ENCODE measurements around the gene HM13. TPM values are rescaled to one million over a fixed set of nuclear protein-coding genes. Genes with fewer than 3 reads are reported as not detected.
A peak's percentile ranks its signal among the peaks of the same experiment; 100 is the strongest.
"Not testable (repeated sequence)": the region's sequence is repeated elsewhere in the genome, so short reads cannot be mapped to it uniquely, and the experiment has no call there.

The HM13 gene
- total RNA-seq, 2 experiments from 2014 or later = 151 to 152 TPM

GRCh38 chr20:31539636-31540035 is 25.4 kb downstream of the HM13 start:
- not testable (repeated sequence) for H3K9me3 Mint-ChIP-seq (ENCODE audit: low read depth); H3K4me3 Mint-ChIP-seq; ATAC-seq; H3K27ac Mint-ChIP-seq; H3K27me3 Mint-ChIP-seq; DNase-seq
- peaks cover 59% of the 10 kb centered on the region for H3K4me1 Mint-ChIP-seq
- peaks cover 44% of the 10 kb centered on the region for H3K36me3 Mint-ChIP-seq
- CTCF ChIA-PET = interaction anchor here (1.0 to 2.9 kb wide), 4 partner anchors 20 to 73 kb away, joined by 3 to 15 read pairs (median 7); no protein-coding TSS in a partner anchor

GRCh38 chr20:31540406-31540805 is 26.2 kb downstream of the HM13 start:
- peaks cover 62% of the 10 kb centered on the region for H3K4me1 Mint-ChIP-seq

GRCh38 chr20:31542201-31542842 is 28.1 kb downstream of the HM13 start:
- DNase-seq (peak; percentile 62), ATAC-seq (peak; percentile 22)
- Mint-ChIP-seq H3K9me3 (ENCODE audit: low read depth) (no peaks in the 10 kb centered on the region), H3K36me3 (peaks cover 37% of the 10 kb centered on the region), H3K4me3 (no peak overlapping the region), H3K4me1 (peaks cover 56% of the 10 kb centered on the region), H3K27me3 (no peaks in the 10 kb centered on the region), H3K27ac (peak overlapping the region; percentile 86)
- CTCF ChIA-PET = interaction anchor here (0.6 to 3.5 kb wide), 7 partner anchors 18 to 82 kb away, joined by 4 to 26 read pairs (median 6); partner anchors contain the start of gene HM13

More at GRCh38 chr20:31540406-31540805, 26.2 kb downstream of the HM13 start:
- no peaks in the 10 kb centered on the region for H3K9me3 Mint-ChIP-seq (ENCODE audit: low read depth)
- H3K27me3 Mint-ChIP-seq = no peaks in the 10 kb centered on the region
- ATAC-seq (no peak), DNase-seq (no peak)
- H3K4me3 Mint-ChIP-seq = no peak overlapping the region
- H3K36me3 Mint-ChIP-seq = peaks cover 43% of the 10 kb centered on the region
- CTCF ChIA-PET = interaction anchor here (1.1 to 3.5 kb wide), 6 partner anchors 20 to 72 kb away, joined by 3 to 26 read pairs (median 8); no protein-coding TSS in a partner anchor
- no peak overlapping the region for H3K27ac Mint-ChIP-seq

- ATAC-seq (no peak), DNase-seq (no peak)
- no peaks in the 10 kb centered on the region for H3K9me3 Mint-ChIP-seq (ENCODE audit: low read depth)
- peaks cover 51% of the 10 kb centered on the region for H3K4me1 Mint-ChIP-seq
- no peaks in the 10 kb centered on the region for H3K27me3 Mint-ChIP-seq
- H3K4me3 Mint-ChIP-seq = no peak overlapping the region
- H3K36me3 Mint-ChIP-seq = peaks cover 40% of the 10 kb centered on the region
- CTCF ChIA-PET = interaction anchor here (2.4 to 3.5 kb wide), 2 partner anchors 17 to 70 kb away, joined by 22 to 26 read pairs; no protein-coding TSS in a partner anchor
- peak overlapping the region; percentile 86 for H3K27ac Mint-ChIP-seq
Observed at GRCh38 chr20:31542963-31543362, 28.7 kb downstream of the HM13 start.

GRCh38 chr20:31543966-31544598 is 29.8 kb downstream of the HM13 start:
- DNase-seq (no peak), ATAC-seq (no peak)
- Mint-ChIP-seq H3K36me3 (peaks cover 40% of the 10 kb centered on the region), H3K4me3 (no peak overlapping the region), H3K4me1 (peaks cover 51% of the 10 kb centered on the region), H3K27ac (peak overlapping the region; percentile 10), H3K9me3 (ENCODE audit: low read depth) (no peaks in the 10 kb centered on the region), H3K27me3 (no peaks in the 10 kb centered on the region)
- CTCF ChIA-PET = interaction anchor here (1.0 to 2.0 kb wide), 3 partner anchors 19 to 69 kb away, joined by 3 to 8 read pairs (median 4); no protein-coding TSS in a partner anchor

GRCh38 chr20:31544600-31544999 is 30.4 kb downstream of the HM13 start:
- H3K27me3 Mint-ChIP-seq = no peaks in the 10 kb centered on the region
- peaks cover 42% of the 10 kb centered on the region for H3K36me3 Mint-ChIP-seq

GRCh38 chr20:31545621-31546040 is 31.4 kb downstream of the HM13 start:
- not testable (repeated sequence) for H3K9me3 Mint-ChIP-seq (ENCODE audit: low read depth); H3K4me3 Mint-ChIP-seq; H3K27me3 Mint-ChIP-seq; ATAC-seq; DNase-seq
- Mint-ChIP-seq H3K4me1 (peaks cover 47% of the 10 kb centered on the region), H3K36me3 (peaks cover 47% of the 10 kb centered on the region), H3K27ac (peak overlapping the region; percentile 60)
- CTCF ChIA-PET = interaction anchor here (1.9 to 2.0 kb wide), 2 partner anchors 17 to 67 kb away, joined by 4 to 8 read pairs; no protein-coding TSS in a partner anchor

More at GRCh38 chr20:31544600-31544999, 30.4 kb downstream of the HM13 start:
- Mint-ChIP-seq H3K4me1 (peaks cover 52% of the 10 kb centered on the region), H3K9me3 (ENCODE audit: low read depth) (no peaks in the 10 kb centered on the region), H3K27ac (peak overlapping the region; percentile 10), H3K4me3 (no peak overlapping the region)
- ATAC-seq (no peak), DNase-seq (no peak)
- CTCF ChIA-PET = interaction anchor here (1.0 to 2.0 kb wide), 3 partner anchors 18 to 68 kb away, joined by 3 to 8 read pairs (median 4); no protein-coding TSS in a partner anchor

GRCh38 chr20:31547017-31547675 is 32.9 kb downstream of the HM13 start:
- CTCF ChIA-PET = interaction anchor here (0.8 to 3.9 kb wide), 7 partner anchors 13 to 86 kb away, joined by 3 to 25 read pairs (median 4); no protein-coding TSS in a partner anchor
- Mint-ChIP-seq H3K27me3 (no peaks in the 10 kb centered on the region), H3K27ac (peak overlapping the region; percentile 95), H3K4me1 (peaks cover 36% of the 10 kb centered on the region), H3K9me3 (ENCODE audit: low read depth) (no peaks in the 10 kb centered on the region), H3K4me3 (peak overlapping the region; percentile 85), H3K36me3 (peaks cover 52% of the 10 kb centered on the region)
- ATAC-seq (peak; percentile 86), DNase-seq (peak; percentile 89)

GRCh38 chr20:31547720-31548298 is 33.6 kb downstream of the HM13 start:
- no peaks in the 10 kb centered on the region for H3K9me3 Mint-ChIP-seq (ENCODE audit: low read depth)
- no peak for DNase-seq
- ATAC-seq = no peak
- H3K27me3 Mint-ChIP-seq = no peaks in the 10 kb centered on the region
- H3K36me3 Mint-ChIP-seq = peaks cover 52% of the 10 kb centered on the region
- H3K27ac Mint-ChIP-seq = peak overlapping the region; percentile 95
- H3K4me3 Mint-ChIP-seq = peak overlapping the region; percentile 85
- CTCF ChIA-PET = interaction anchor here (0.6 to 3.9 kb wide), 6 partner anchors 11 to 65 kb away, joined by 3 to 25 read pairs (median 6); no protein-coding TSS in a partner anchor
- H3K4me1 Mint-ChIP-seq = peaks cover 29% of the 10 kb centered on the region

- CTCF ChIA-PET = interaction anchor here (1.5 to 3.9 kb wide), 3 partner anchors 12 to 64 kb away, joined by 7 to 25 read pairs (median 10); no protein-coding TSS in a partner anchor
- H3K27me3 Mint-ChIP-seq = no peaks in the 10 kb centered on the region
- no peaks in the 10 kb centered on the region for H3K9me3 Mint-ChIP-seq (ENCODE audit: low read depth)
- H3K36me3 Mint-ChIP-seq = peaks cover 53% of the 10 kb centered on the region
- H3K27ac Mint-ChIP-seq = peak overlapping the region; percentile 55
- DNase-seq (no peak), ATAC-seq (no peak)
- H3K4me3 Mint-ChIP-seq = peak overlapping the region; percentile 85
- peaks cover 26% of the 10 kb centered on the region for H3K4me1 Mint-ChIP-seq
Observed at GRCh38 chr20:31548820-31549512, 34.7 kb downstream of the HM13 start.

GRCh38 chr20:31549513-31549880 is 35.3 kb downstream of the HM13 start:
- ATAC-seq (no peak), DNase-seq (no peak)
- H3K27ac Mint-ChIP-seq = no peak overlapping the region
- no peaks in the 10 kb centered on the region for H3K27me3 Mint-ChIP-seq
- no peaks in the 10 kb centered on the region for H3K9me3 Mint-ChIP-seq (ENCODE audit: low read depth)
- no peak overlapping the region for H3K4me3 Mint-ChIP-seq
- H3K36me3 Mint-ChIP-seq = peaks cover 52% of the 10 kb centered on the region
- H3K4me1 Mint-ChIP-seq = peaks cover 24% of the 10 kb centered on the region
- CTCF ChIA-PET = interaction anchor here (2.1 to 3.9 kb wide), 3 partner anchors 11 to 63 kb away, joined by 10 to 25 read pairs (median 14); no protein-coding TSS in a partner anchor

- Mint-ChIP-seq H3K9me3 (ENCODE audit: low read depth) (no peaks in the 10 kb centered on the region), H3K27ac (no peak overlapping the region), H3K4me1 (peaks cover 22% of the 10 kb centered on the region), H3K36me3 (peaks cover 49% of the 10 kb centered on the region), H3K4me3 (no peak overlapping the region), H3K27me3 (no peaks in the 10 kb centered on the region)
- ATAC-seq (no peak), DNase-seq (no peak)
- CTCF ChIA-PET = interaction anchor here (1.6 to 31.0 kb wide), 3 partner anchors 10 to 62 kb away, joined by 6 to 1101 read pairs (median 14); partner anchors contain the start of gene ID1
Observed at GRCh38 chr20:31550099-31550498, 35.9 kb downstream of the HM13 start.
